ENCODE results near the gene SLC2A4RG. TPM values are rescaled to one million over a fixed set of nuclear protein-coding genes. Genes with fewer than 3 reads are reported as not detected.

SLC2A4RG gene
- total RNA-seq, 2 donors from 2014 or later = 30.5 to 35.1 TPM

- Mint-ChIP-seq H3K36me3 (ENCODE audit: low read depth) (peaks cover 44% of the 10 kb centered on the region), H3K9me3 (no peaks in the 10 kb centered on the region), H3K4me1 (peaks cover 5% of the 10 kb centered on the region), H3K27ac (no peak overlapping the region), H3K4me3 (no peak overlapping the region), H3K27me3 (no peaks in the 10 kb centered on the region)
- ATAC-seq (replicated peaks) = no peak
Measured at GRCh38 chr20:63703976-63704748, 35.4 kb upstream of the SLC2A4RG start.

DNA sequence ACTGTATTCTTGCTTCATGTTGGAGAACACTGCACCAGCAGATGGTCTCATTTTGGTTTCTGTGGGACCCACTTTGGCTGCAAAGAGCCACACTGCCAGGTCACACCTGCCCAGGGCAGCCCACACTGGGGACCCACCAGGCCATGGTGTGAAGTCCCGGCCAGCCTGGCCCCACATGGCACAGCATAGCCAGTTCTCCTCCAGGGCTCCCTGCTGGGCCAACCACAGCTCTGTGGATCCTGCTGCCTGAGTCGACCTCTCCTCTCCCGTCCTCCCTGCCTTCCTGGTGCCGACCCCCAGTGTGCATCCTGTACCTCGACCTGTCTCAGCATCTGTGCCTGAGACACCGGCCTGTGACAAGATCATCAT lies 34.8 kb upstream of the SLC2A4RG start:
- Mint-ChIP-seq H3K27ac (peak overlapping the region; percentile 89), H3K4me1 (peaks cover 5% of the 10 kb centered on the region), H3K9me3 (no peaks in the 10 kb centered on the region), H3K27me3 (no peaks in the 10 kb centered on the region), H3K36me3 (ENCODE audit: low read depth) (peaks cover 47% of the 10 kb centered on the region), H3K4me3 (no peak overlapping the region)
- no peak for ATAC-seq (replicated peaks)

DNA sequence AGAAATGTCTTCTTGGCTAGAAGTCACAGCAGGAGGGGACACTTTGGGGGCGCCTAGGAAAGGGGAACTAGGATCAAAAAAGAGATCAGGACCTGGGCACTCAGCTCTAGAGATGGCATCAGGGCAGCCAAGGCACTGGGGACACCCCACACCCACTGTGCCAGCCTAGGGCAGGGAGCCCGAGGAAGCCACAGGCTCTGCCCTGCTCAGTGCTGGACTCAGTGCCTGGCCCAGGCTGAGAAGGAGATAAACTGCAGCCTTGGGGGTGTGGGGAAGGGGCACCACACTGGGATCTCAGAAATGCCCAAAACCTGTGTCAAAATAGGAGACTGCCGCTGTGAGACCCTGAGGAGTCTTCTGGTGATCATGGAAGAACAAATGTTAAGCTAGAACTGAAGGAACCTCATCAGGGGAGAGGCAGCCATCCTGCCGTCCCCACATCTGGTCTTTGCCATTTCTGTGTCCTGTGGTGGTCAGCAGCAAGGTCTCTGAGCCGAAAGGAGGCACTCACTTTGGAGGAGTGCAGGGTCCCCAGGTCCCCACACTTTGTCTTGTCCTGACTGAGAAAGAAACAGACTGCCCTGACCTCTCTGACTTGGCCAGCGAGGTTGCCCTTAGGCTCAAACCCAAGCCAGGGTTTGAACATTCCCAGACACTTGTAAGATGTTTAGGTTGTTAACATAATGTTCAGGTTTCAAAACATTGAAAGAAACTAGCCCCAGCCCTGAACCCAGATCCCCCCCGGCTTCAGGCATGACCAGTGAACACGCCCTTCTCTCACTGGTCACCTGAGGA lies 34.1 kb upstream of the SLC2A4RG start:
- no peak for ATAC-seq (replicated peaks)
- Mint-ChIP-seq H3K36me3 (ENCODE audit: low read depth) (peaks cover 52% of the 10 kb centered on the region), H3K4me3 (peak overlapping the region; percentile 95), H3K27me3 (no peaks in the 10 kb centered on the region), H3K9me3 (no peaks in the 10 kb centered on the region), H3K4me1 (peaks cover 6% of the 10 kb centered on the region), H3K27ac (peak overlapping the region; percentile 89)

- H3K4me3 Mint-ChIP-seq = peak overlapping the region; percentile 95
- H3K36me3 Mint-ChIP-seq (ENCODE audit: low read depth) = peaks cover 59% of the 10 kb centered on the region
- no peak for ATAC-seq (replicated peaks)
Measured at GRCh38 chr20:63706027-63706695, 33.4 kb upstream of the SLC2A4RG start.

GRCh38 chr20:63706852-63707557 lies 32.6 kb upstream of the SLC2A4RG start:
- H3K36me3 Mint-ChIP-seq (ENCODE audit: low read depth) = peaks cover 68% of the 10 kb centered on the region
- H3K4me3 Mint-ChIP-seq = peak overlapping the region; percentile 95
- peak; percentile 73 for ATAC-seq (replicated peaks)
- H3K4me1 Mint-ChIP-seq = peaks cover 16% of the 10 kb centered on the region
- no peaks in the 10 kb centered on the region for H3K9me3 Mint-ChIP-seq
- H3K27ac Mint-ChIP-seq = peak overlapping the region; percentile 89
- H3K27me3 Mint-ChIP-seq = no peaks in the 10 kb centered on the region

More at GRCh38 chr20:63706027-63706695, 33.4 kb upstream of the SLC2A4RG start:
- no peaks in the 10 kb centered on the region for H3K27me3 Mint-ChIP-seq
- H3K4me1 Mint-ChIP-seq = peaks cover 14% of the 10 kb centered on the region
- no peaks in the 10 kb centered on the region for H3K9me3 Mint-ChIP-seq
- H3K27ac Mint-ChIP-seq = peak overlapping the region; percentile 89

- peak within 1 kb of the TSS; percentile 89 for H3K27ac Mint-ChIP-seq
- H3K4me1 Mint-ChIP-seq = peaks cover 22% of the 10 kb centered on the region
- H3K27me3 Mint-ChIP-seq = no peaks in the 10 kb centered on the region
- peaks cover 3% of the 10 kb centered on the region for H3K9me3 Mint-ChIP-seq
- H3K4me3 Mint-ChIP-seq = peak within 1 kb of the TSS; percentile 95
- peak; percentile 89 for ATAC-seq (replicated peaks)
- peaks cover 75% of the 10 kb centered on the region for H3K36me3 Mint-ChIP-seq (ENCODE audit: low read depth)
Measured at GRCh38 chr20:63707558-63708300, 31.8 kb upstream of the SLC2A4RG start, which contains the start of the genes ARFRP1 and ZGPAT. Gene ARFRP1 (minus strand): TSS chr20:63707976. CDS start chr20:63707091, 885 bp downstream. Gene ZGPAT (plus strand): TSS chr20:63708039. CDS start chr20:63708581, 542 bp downstream.

GRCh38 chr20:63708301-63709148 lies 31.1 kb upstream of the SLC2A4RG start:
- peak overlapping the region; percentile 76 for H3K27ac Mint-ChIP-seq
- peak; percentile 6 for ATAC-seq (replicated peaks)
- peaks cover 3% of the 10 kb centered on the region for H3K9me3 Mint-ChIP-seq
- H3K4me1 Mint-ChIP-seq = peaks cover 22% of the 10 kb centered on the region
- peak overlapping the region; percentile 95 for H3K4me3 Mint-ChIP-seq
- no peaks in the 10 kb centered on the region for H3K27me3 Mint-ChIP-seq
- H3K36me3 Mint-ChIP-seq (ENCODE audit: low read depth) = peaks cover 82% of the 10 kb centered on the region

DNA sequence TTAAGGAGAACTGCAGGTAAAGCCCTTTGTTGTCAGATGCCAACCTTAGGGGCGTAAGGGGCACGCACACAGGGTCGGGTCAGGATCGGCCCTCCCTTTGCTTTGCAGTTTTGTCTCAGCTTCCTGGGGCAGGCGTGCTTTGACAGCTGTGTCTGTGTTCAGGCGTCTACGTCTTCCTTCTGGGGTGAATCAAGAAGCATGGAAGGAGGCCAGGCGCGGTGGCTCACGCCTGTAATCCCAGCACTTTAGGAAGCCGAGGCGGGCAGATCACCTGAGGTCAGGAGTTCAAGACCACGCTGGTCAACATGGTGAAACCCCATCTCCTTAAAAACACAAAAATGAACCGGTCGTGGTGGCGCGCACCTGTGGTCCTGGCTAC lies 30.4 kb upstream of the SLC2A4RG start:
- Mint-ChIP-seq H3K27ac (no peak overlapping the region), H3K4me3 (peak overlapping the region; percentile 95), H3K4me1 (peaks cover 22% of the 10 kb centered on the region), H3K36me3 (ENCODE audit: low read depth) (peaks cover 82% of the 10 kb centered on the region), H3K27me3 (no peaks in the 10 kb centered on the region), H3K9me3 (peaks cover 3% of the 10 kb centered on the region)
- no peak for ATAC-seq (replicated peaks)

DNA sequence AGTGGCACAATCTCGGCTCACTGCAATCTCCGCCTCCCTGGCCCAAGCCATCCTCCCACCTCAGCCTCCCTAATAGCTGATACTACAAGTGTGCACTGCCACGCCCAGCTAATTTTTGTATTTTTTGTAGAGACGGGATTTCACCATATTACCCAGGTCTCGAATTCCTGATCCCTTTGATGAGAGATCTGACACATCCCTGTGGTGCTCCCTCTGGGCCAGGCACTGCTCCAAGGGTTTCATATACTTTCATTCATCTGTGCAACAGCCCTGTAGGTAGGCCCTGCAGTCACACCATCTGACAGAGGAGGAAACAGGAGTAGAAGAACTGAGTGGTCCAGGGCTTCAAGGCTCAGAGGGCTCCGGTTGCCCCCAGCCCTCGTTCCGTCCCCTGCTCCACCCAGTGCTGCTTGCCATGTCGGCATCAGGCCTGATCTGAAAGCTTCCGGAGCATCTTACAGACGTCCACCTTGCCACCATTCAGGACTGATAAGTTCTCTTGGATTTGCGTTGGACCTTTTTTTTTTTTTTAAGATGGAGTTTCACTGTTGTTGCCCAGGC lies 28.4 kb upstream of the SLC2A4RG start:
- Mint-ChIP-seq H3K4me1 (peaks cover 27% of the 10 kb centered on the region), H3K27ac (no peak overlapping the region), H3K9me3 (peaks cover 3% of the 10 kb centered on the region), H3K27me3 (no peaks in the 10 kb centered on the region), H3K4me3 (peak overlapping the region; percentile 61), H3K36me3 (ENCODE audit: low read depth) (peaks cover 84% of the 10 kb centered on the region)
- no peak for ATAC-seq (replicated peaks)

- peak overlapping the region; percentile 23 for H3K4me3 Mint-ChIP-seq
- H3K36me3 Mint-ChIP-seq (ENCODE audit: low read depth) = peaks cover 84% of the 10 kb centered on the region
- H3K4me1 Mint-ChIP-seq = peaks cover 27% of the 10 kb centered on the region
- H3K9me3 Mint-ChIP-seq = peaks cover 3% of the 10 kb centered on the region
- no peak for ATAC-seq (replicated peaks)
- no peak overlapping the region for H3K27ac Mint-ChIP-seq
- no peaks in the 10 kb centered on the region for H3K27me3 Mint-ChIP-seq
Measured at GRCh38 chr20:63712191-63712590, 27.4 kb upstream of the SLC2A4RG start.

DNA sequence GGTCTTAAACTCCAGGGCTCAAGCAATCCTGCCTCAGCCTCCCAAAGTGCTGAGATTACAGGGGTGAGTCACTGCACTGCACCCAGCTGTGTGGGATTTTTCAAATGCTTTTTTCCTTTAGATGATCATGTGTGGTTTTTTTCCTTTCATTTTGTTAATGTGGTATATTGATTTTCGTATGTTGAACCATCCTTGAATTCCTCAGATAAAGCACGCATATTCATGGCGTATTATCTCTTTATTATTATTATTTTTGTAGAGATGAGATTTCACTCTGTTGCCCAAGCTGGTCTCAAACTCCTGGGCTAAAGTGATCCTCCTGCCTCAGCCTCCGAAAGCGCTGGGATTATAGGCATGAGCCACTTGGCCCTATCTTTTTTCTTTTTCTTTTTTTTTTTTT lies 24.7 kb upstream of the SLC2A4RG start:
- H3K4me3 Mint-ChIP-seq = no peak overlapping the region
- ATAC-seq (replicated peaks) = no peak
- H3K4me1 Mint-ChIP-seq = peaks cover 27% of the 10 kb centered on the region
- H3K9me3 Mint-ChIP-seq = peaks cover 3% of the 10 kb centered on the region
- H3K27me3 Mint-ChIP-seq = no peaks in the 10 kb centered on the region
- no peak overlapping the region for H3K27ac Mint-ChIP-seq
- peaks cover 98% of the 10 kb centered on the region for H3K36me3 Mint-ChIP-seq (ENCODE audit: low read depth)

- Mint-ChIP-seq H3K27ac (no peak overlapping the region), H3K4me3 (no peak overlapping the region), H3K4me1 (peaks cover 15% of the 10 kb centered on the region), H3K9me3 (no peaks in the 10 kb centered on the region), H3K27me3 (no peaks in the 10 kb centered on the region), H3K36me3 (ENCODE audit: low read depth) (peaks cover 88% of the 10 kb centered on the region)
- no peak for ATAC-seq (replicated peaks)
Measured at GRCh38 chr20:63718996-63719395, 20.6 kb upstream of the SLC2A4RG start.
